GM18909 (cell line): Measurements from ENCODE around the gene EPHB4.
"Not testable (repeated sequence)": the region's sequence is repeated elsewhere in the genome, so short reads cannot be mapped to it uniquely, and the experiment has no call there.

Source experiments
- ATAC-seq: cut with Tn5 transposase; IDR thresholded peaks from one replicate; pipeline ENCODE4 v1.9.1; 2021; ENCODE audit warnings: mild to moderate bottlenecking; ENCODE audit not compliant: unreplicated experiment, poor library complexity

EPHB4 gene

GRCh38 chr7:100793806-100794660 lies 33.3 kb downstream of the EPHB4 start:
- ATAC-seq, result no peak

DNA sequence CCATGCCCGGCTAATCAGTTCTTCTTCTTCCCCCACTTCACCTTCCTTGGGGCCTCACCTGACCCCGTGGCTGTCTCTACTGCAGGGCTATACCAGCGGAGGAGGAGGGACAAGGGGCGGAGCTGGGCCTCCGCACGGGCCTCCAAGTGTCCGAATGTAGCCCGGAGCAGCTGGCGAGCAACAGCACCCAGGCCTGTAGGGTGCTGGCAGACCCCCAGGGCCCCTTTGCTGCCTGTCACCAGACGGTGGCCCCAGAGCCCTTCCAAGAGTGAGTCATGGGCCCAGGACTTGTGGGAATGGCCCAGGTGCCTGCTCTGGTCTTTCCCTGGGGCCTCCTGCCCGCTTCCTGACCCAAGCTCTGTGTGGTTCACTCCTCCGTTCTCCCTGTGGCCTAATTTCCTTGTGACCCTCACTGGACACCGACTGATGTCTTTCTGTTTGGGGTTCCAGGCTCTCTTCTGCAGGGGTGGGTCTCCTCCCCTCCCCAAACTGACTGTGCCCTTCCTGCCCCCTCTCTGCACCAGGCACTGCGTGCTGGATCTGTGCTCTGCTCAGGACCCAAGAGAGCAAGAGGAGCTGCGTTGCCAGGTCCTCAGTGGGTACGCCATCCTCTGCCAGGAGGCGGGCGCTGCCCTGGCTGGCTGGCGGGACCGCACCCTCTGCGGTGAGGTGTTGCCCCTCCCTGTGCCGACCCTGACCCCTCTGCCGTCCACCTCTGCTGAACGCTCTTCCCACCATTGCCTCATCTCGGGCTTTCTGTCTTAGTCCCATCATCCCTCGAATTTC lies 35.2 kb downstream of the EPHB4 start:
- no peak for ATAC-seq

DNA sequence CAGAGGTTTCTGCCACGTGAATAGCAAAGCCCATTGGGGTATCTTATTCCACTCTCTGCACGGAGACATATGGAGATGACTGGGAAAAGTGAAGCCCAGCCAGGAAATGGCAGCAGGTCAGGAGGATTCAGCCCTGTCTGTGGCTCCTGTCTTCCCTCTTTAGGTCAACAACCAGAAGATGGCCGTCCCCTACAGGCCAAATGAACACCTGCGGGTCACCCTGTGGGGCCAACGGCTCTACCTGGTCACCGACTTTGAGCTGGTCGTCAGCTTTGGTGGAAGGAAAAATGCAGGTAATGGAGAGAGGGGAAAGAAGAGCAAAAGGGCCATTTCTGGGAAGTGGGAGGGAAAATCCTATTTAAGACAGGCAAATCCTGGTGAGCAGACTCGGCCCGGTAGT lies 38.3 kb downstream of the EPHB4 start:
- ATAC-seq, result no peak

DNA sequence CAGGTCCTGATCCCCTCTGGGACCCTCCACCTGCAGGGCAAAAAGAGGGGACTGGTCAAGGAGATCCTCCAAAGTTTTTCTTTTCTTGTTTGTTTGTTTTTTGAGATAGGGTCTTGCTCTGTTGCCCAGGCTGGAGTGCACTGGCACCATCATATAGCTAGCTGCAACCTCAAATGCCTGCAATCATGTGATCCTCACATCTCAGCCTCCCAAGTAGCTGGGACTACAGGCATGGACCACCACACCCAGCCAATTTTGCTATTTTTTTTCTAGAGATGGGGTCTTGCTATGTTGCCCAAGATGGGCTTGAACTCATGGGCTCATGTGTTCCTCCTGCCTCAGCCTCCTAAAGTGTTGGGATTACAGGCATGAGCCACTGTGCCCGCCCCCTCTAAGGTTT lies 41.0 kb downstream of the EPHB4 start:
- no peak for ATAC-seq

DNA sequence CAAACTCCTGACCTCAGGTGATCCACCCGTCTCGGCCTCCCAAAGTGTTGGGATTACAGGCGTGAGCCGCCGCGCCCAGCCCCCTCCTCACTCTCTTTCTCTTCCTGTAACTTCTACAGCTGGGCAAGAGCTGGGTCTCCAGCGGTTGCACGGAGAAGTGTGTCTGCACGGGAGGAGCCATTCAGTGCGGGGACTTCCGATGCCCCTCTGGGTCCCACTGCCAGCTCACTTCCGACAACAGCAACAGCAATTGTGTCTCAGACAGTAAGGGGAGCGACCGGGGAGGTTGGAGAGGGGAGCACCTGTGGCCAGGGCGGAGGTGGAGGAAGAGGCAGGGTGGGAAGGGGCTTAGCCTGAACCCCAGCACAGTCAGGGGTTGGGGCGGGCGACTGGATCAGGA lies 41.4 kb downstream of the EPHB4 start:
- no peak for ATAC-seq

DNA sequence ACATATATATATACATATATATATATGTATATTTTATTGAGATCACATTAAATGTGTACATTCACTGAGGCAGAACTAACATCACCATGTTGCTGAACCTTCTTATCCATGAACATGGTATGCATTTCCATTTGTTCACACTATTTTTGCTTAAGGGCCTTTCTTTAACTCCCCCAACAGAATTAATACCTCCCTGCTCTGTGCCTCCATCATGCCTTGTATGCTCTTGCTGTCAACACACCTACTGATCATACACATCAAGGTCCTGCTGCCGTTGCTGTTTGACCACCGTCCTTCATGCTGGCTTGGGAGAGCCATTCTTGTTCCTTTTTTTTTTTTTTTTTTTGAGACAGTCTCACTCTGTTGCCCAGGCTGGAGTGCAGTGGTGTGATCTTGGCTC lies 43.5 kb downstream of the EPHB4 start:
- no peak for ATAC-seq

DNA sequence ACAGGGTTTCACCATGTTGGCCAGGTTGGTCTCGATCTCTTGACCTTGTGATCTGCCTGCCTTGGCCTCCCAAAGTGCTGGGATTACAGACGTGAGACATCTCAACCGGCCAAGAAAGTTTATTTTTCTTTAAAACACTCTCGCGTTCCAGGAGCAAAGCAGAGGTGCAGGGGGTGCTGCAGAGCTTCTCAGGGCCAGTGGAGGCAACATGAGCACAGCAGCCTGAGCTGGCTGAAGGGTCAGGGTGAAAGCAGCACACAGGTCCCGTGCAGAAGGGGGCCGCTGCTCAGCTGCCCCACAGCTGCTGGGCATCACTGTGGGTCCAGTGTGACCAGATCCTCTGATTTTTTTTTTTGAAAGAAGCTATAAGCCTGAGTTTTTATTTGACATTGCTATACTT lies 46.1 kb downstream of the EPHB4 start:
- no peak for ATAC-seq

- no peak for ATAC-seq
These were observed 48.0 kb downstream of the EPHB4 start for GRCh38 chr7:100779359-100779758.

- no peak for ATAC-seq
These were observed 49.2 kb downstream of the EPHB4 start for GRCh38 chr7:100778061-100778621.

DNA sequence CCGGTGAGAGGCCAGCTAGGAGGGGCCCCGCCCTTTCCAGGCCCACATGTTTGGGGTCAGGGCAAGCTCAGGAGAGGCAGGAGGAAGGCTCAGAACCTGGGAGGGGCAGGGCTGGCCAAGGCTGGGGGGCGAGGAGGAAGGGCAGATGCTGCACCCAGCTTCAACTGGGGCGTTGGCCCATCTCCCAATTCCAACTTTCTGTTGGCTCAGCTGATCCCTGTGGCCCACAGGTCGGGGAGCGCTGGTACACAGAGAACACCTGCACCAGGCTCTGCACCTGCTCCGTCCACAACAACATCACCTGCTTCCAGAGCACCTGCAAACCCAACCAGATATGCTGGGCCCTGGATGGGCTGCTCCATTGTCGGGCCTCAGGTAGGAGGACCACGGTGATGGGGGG lies 53.8 kb downstream of the EPHB4 start:
- no peak for ATAC-seq

DNA sequence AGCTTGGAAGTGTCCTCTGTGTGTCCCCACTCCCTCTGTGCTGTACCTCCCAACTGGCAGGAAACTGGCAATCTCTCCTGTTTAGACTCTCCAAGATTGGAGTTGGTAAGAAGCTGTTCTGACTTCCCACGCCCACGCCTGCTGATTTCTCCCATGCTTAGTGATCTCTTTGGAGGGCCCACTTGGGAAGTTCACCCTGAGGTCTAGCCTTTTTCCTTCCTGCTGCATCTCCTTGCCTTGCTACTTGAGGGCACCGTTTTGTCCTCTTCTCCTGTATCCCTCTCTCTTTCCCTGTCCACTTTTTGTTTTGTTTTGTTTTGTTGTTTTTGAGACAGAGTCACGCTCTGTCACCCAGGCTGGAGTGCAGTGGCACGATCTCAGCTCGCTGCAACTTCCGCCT lies 58.5 kb downstream of the EPHB4 start:
- no peak for ATAC-seq

GRCh38 chr7:100765250-100765649 lies 62.1 kb downstream of the EPHB4 start:
- ATAC-seq, result no peak

- ATAC-seq, result no peak
These were observed 62.5 kb downstream of the EPHB4 start for GRCh38 chr7:100764841-100765240.

DNA sequence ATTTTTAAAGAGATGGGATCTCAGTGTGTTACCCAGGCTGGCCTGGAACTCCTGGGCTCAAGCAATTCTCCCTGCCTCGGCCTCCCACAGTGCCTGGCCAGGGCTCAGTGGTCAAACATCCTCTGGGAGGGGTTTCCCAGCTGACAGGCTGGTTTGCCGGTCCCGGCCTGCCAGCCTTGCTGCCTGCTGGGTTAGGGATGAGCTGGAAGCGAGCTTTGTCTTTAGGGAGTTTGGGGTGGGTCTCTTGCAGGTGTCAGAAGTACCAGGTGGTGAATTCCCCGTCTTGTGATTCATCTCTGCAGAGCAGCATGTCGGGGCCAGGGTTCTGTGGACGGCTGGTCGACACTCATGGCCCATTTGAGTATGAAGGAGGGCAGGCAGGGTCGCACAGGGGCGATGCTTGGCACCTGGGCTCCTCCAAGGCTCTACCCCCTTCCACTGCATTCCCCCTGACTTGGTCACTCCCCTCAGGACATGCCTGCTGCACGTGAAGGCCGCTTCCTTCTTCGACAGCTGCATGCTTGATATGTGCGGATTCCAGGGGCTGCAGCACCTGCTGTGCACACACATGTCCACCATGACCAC lies 63.7 kb downstream of the EPHB4 start:
- ATAC-seq, result no peak

- not testable (repeated sequence) for ATAC-seq
These were observed 64.5 kb downstream of the EPHB4 start for GRCh38 chr7:100762841-100763240.

GRCh38 chr7:100759357-100760171 lies 67.8 kb downstream of the EPHB4 start:
- no peak for ATAC-seq

- ATAC-seq, result no peak
These were observed 73.6 kb downstream of the EPHB4 start for GRCh38 chr7:100753750-100754149.

DNA sequence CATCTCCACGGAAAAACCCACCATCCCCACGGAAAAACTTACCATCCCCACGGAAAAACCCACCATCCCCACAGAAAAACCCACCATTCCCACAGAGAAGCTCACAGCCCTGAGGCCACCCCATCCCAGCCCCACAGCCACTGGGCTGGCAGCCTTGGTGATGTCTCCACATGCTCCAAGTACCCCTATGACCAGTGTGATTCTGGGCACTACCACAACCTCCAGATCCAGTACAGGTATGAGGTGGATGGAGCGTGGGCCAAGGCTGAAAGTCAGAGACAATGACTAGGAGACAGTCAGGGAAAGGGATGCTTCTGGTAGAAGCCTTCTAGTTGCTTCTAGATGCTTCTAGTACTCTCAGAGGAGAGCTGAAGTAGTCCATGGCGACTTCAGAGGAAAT lies 74.3 kb downstream of the EPHB4 start:
- no peak for ATAC-seq
